Measurements from ENCODE around the gene LRRK1.

LRRK1 gene

GRCh38 chr15:101102746-101103145 lies 183.6 kb downstream of the LRRK1 start:
- DNase-seq, result no peak

DNA sequence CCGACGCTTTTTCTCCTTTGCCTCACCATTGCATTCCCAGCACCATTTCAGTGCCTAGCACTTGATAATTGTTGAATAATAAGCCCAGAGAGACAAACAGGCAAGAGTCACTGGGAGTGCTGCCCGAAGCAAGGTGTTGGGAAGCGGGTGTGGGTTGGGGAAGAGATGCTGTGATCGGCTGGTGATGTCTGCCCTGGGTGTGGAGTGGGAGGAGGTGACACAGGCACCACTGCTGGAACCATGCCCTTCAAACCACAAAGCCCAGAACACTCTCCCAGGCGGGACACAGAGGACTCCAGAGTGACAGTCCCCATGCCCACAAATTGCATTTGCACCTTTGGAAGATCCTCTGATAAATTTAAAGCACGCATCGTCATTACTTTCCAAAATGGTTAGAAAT lies 184.4 kb downstream of the LRRK1 start:
- no peak for DNase-seq

- no peak for DNase-seq
These were observed 185.0 kb downstream of the LRRK1 start for GRCh38 chr15:101104141-101104540.

DNA sequence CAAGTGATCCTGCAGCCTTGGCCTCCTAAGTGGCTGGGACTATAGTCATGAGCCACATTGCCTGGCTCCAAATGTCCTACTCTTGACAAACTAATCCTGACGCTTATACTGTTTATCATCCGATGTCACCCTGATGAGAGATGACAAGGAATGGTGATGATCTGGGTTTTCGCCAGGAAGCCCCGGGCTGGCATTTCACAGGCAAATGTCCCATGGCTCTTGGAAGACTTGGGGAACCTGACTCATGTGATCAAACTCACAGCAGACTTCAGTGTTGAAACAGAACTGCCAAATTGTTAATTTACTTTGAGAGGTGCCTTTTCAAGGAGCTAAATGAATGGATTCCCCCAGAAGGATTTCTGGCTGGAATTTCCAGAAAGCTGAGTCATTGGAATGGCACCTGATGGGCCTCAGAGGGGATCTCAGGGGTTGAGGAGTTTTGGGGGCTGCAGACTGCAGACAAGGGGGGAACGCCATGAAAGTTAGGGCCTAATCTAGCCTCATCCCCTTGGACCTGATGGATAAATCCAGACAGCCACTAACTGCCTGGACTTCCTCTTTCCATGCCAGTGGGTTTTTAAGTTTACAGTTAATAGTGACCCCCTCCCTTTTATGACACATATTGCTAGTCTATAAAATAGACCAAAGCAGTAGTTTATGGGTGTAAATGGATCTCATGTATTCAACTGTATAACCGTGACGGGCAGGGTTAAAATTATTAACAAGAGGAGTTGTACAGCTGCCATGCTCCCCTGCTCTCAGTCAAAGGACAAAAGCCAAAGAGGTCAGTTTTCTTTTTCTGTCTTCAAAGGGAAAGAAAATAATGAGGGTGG lies 186.1 kb downstream of the LRRK1 start:
- DNase-seq, result no peak

DNA sequence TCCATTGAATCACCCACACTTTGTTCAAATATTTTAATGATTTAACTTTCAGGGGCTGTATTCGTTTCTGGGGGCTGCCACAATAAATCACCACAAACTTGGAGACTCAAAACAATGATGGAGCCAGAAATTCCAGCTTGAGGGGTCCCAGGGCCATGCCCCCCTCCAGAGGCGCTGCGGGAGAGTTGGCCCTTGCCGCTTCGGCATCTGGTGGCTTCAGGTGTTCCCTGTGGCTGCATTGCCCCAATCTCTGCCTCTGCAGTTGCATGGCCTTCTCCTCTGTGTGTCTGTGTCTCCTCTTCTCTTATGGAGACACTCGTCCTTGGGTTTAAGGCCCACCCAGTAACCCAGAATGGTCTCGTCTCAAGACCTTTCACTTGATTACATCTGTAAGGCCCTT lies 187.9 kb downstream of the LRRK1 start:
- no peak for DNase-seq

DNA sequence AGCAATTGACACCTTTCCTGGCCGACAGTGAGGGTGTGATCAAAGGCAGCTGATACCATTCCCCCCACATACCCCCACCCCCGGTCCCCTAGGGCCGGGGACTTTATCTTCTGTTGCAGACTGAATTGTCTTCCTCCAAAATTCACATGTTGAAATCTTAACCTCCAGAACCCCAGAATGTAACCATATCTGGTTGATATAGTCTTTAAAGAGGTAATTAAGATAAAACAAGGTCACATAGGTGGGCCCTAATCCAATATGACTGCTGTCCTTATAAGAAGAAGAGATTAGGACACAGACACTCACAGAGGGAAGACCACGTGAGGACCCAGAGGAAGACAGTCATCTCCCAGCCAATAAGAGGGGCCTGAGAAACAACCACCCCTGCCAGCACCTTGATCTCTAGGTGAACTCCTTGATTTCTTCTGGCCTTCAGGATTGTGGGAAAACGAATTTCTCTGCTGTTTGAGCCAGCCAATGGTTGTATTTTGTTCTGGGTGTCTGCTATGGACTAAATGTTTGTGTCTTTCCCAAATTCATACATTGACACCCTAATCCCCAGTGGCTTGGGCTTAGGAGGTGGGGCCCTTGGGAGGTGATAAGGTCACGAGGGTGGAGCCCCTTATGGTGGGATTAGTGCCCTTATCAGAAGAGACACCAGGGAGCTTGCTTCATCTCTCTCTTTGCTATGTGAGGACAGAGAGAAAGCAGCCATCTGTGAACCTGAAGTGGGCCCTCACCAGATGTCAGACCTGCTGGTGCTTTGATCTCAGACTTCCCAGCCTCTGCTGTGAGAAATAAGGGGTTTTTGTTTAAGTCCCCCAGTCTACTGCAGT lies 188.7 kb downstream of the LRRK1 start:
- no peak for DNase-seq

GRCh38 chr15:101108461-101108775 lies 189.3 kb downstream of the LRRK1 start:
- DNase-seq, result no peak

- no peak for DNase-seq
These were observed 189.6 kb downstream of the LRRK1 start for GRCh38 chr15:101108791-101109190.

- DNase-seq, result no peak
These were observed 191.8 kb downstream of the LRRK1 start for GRCh38 chr15:101110681-101111569.

GRCh38 chr15:101111570-101112262 lies 192.6 kb downstream of the LRRK1 start:
- DNase-seq, result no peak

DNA sequence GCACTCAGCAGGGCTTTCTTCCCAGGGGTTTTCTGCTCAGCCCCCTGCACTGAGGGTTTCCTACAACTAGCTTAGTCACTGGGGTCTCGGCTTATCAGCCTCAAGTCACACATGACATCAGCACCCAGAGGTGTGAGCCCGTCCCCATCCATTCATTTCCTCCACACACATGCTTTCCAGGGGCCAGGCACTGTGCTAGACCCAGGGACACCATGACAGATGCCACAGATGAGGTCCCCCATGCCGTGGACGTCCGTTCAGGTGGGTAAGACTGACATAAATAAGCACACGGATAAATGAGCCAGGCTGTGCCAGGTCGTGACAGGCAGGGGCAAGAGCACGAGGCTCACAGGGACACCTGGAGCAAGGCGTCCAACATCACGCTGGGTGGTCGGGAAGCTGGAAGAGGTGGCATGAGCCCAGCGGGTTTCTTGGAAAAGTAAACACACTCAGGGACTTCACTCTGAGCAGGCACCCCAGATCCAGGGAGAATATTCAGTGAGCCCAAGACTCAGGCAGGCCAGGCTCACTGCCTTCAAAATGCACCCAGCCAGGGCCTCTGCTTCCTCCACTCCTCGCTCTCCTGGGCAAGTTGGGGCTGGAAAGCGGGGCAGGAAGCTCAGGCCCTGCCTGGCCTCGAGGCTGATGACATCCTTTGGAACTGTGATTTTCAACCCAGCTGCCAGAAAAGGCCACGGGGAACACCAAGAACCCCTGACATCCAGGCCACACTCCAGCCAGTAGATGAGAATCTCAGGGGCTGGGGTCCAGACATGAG lies 193.4 kb downstream of the LRRK1 start:
- no peak for DNase-seq

GRCh38 chr15:101113114-101114005 lies 194.2 kb downstream of the LRRK1 start:
- DNase-seq, result no peak

- no peak for DNase-seq
These were observed 195.0 kb downstream of the LRRK1 start for GRCh38 chr15:101114166-101114565.

DNA sequence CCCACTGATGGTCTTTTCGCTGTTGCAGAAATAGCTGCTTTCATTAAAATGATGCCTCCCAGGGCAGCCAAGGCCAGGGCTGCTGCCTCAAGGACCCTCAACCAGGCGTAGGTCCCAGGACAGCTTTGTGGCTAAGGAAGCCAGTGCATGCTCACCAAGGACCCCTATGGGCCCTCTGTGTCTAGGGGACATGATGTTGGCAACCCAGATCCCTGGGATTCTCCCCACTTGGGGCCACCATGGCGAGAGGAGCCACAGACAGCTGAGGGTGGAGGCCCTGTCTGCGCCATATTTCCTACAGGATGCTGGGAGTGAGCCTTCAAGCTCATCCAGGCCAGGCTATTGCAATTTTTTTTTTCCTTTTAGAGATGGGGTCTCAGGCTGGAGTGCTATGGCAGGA lies 195.5 kb downstream of the LRRK1 start:
- DNase-seq, result no peak

GRCh38 chr15:101115393-101115785 lies 196.2 kb downstream of the LRRK1 start:
- DNase-seq, result no peak

- DNase-seq, result no peak
These were observed 196.9 kb downstream of the LRRK1 start for GRCh38 chr15:101115786-101116680.

- no peak for DNase-seq
These were observed 197.5 kb downstream of the LRRK1 start for GRCh38 chr15:101116681-101116976.

- no peak for DNase-seq
These were observed 199.0 kb downstream of the LRRK1 start for GRCh38 chr15:101118116-101118515.

GRCh38 chr15:101118615-101119014 lies 199.5 kb downstream of the LRRK1 start:
- DNase-seq, result no peak

DNA sequence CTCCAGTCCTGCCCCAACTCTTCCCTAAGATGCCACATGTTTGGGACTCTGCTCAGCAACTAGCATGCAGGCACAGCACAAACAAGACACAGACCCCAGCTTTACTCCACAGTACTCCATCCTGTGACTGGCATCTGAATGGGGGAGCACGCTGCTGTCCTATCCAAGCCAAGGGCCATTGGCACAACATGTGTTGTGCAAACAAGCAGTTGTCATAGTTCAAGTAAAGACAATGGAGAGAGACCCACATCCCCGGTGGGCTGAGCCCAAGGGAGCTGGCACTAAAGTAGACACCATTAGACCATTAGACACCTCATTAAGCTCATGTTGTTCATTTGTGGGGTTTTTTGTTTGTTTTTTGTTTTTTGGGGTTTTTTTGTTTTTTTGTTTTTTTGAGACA lies 200.0 kb downstream of the LRRK1 start:
- DNase-seq, result no peak

Measured in SIG-M5 (cell line).